ENCODE measurements around the gene GDNF. TPM values are rescaled to one million over a fixed set of nuclear protein-coding genes. Genes with fewer than 3 reads are reported as not detected.

GDNF gene
- total and polyA plus RNA-seq, 5 donors: 0.14 to 0.74 (median 0.41) TPM

DNA sequence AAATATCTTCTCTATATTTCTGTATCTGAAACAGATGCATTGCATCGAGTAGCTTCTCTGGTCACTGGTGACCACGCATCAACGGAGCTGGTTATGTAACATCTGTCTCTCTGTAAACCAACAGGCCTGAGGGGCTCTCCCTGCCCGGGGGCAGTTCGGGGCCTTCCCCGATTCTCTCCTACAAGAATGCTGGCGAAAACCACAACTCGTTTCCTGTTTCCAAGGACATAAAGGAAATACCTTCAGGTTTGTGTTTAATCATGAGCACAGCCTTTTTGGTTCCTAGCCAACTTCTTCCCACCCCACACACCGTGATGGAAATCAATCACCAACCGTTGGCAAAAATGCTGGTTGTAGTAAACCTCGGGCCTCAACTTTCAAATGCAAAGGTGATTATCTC lies 25.1 kb downstream of the GDNF start:
- ATAC-seq (no peak), DNase-seq (no peak)
- intact Hi-C loops (cut with DNase I): no loop called here
- Histone ChIP-seq H3K27me3 (ENCODE audit: control insufficient read depth, insufficient read depth) (no peaks in the 10 kb centered on the region), H3K9me3 (ENCODE audit: control insufficient read depth, low read length) (peaks cover 5% of the 10 kb centered on the region), H3K4me1 (ENCODE audit: control insufficient read depth, insufficient read depth, low read length) (no peaks in the 10 kb centered on the region), H3K4me3 (ENCODE audit: low read length) (no peak overlapping the region), H3K27ac (ENCODE audit: low read length) (no peak overlapping the region)
- 59% methylated on average over 11 of the region's 11 CpGs for WGBS

- DNase-seq (no peak), ATAC-seq (no peak)
- intact Hi-C loops (cut with DNase I): no loop called here
- no peak overlapping the region for H3K4me3 ChIP-seq (ENCODE audit: low read length)
- no peak overlapping the region for H3K27ac ChIP-seq (ENCODE audit: low read length)
- WGBS: 96% methylated on average over 2 of the region's 2 CpGs
- peaks cover 6% of the 10 kb centered on the region for H3K9me3 ChIP-seq (ENCODE audit: control insufficient read depth, low read length)
- H3K27me3 ChIP-seq (ENCODE audit: control insufficient read depth, insufficient read depth): no peaks in the 10 kb centered on the region
- no peaks in the 10 kb centered on the region for H3K4me1 ChIP-seq (ENCODE audit: control insufficient read depth, insufficient read depth, low read length)
These were observed 27.5 kb downstream of the GDNF start for GRCh38 chr5:37812365-37812764.

GRCh38 chr5:37811866-37812265 lies 28.0 kb downstream of the GDNF start:
- H3K4me3 ChIP-seq (ENCODE audit: low read length): no peak overlapping the region
- H3K4me1 ChIP-seq (ENCODE audit: control insufficient read depth, insufficient read depth, low read length): no peaks in the 10 kb centered on the region
- H3K9me3 ChIP-seq (ENCODE audit: control insufficient read depth, low read length): peaks cover 8% of the 10 kb centered on the region
- no peak overlapping the region for H3K27ac ChIP-seq (ENCODE audit: low read length)
- ATAC-seq (no peak), DNase-seq (no peak)
- intact Hi-C loops (cut with DNase I): no loop called here
- WGBS: 88% methylated on average over 10 of the region's 10 CpGs
- H3K27me3 ChIP-seq (ENCODE audit: control insufficient read depth, insufficient read depth): no peaks in the 10 kb centered on the region

GRCh38 chr5:37810311-37810710 lies 29.5 kb downstream of the GDNF start:
- Histone ChIP-seq H3K4me1 (ENCODE audit: control insufficient read depth, insufficient read depth, low read length) (no peaks in the 10 kb centered on the region), H3K27me3 (ENCODE audit: control insufficient read depth, insufficient read depth) (no peaks in the 10 kb centered on the region), H3K9me3 (ENCODE audit: control insufficient read depth, low read length) (peaks cover 8% of the 10 kb centered on the region), H3K4me3 (ENCODE audit: low read length) (no peak overlapping the region), H3K27ac (ENCODE audit: low read length) (no peak overlapping the region)
- no peak for DNase-seq
- no peak for ATAC-seq
- 59% methylated on average over 14 of the region's 14 CpGs for WGBS
- intact Hi-C loops (cut with DNase I): no loop called here

- 83% methylated on average over 5 of the region's 5 CpGs for WGBS
These were observed 30.9 kb downstream of the GDNF start for GRCh38 chr5:37808945-37809344.

DNA sequence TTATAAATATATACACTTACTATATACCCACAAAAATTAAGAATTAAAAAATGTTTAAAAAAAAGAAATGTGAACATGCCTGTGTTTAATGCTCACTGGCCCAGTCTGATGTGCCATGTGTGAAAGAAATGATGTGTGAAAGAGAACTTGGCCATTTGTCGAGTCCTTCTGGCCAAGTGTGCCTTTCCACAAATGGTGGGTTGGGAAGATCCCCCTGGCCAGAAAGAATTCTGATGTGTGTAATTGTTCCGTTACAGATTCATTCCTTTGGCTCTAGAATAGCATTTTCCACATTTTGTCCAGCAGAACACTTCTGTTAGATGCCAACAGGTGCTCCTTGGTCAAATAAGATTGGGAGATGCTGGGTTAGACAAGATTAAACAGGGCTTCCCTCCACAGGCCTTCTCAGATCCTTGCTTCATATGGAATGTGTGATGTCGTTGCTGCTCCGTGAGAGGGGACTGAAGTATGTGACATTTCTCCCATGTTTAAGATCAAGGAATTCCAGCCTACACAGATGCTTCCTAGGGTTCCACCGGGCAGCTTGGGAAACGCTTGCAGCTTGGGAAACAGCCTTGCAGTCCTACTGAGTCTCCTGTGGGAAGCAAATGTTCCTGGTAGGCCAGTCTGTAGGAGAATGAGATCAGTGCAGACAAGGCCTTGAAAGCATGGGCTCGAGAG lies 32.1 kb downstream of the GDNF start:
- WGBS: 79% methylated on average over 7 of the region's 7 CpGs
- ATAC-seq (no peak), DNase-seq (no peak)
- Histone ChIP-seq H3K4me3 (ENCODE audit: low read length) (no peak overlapping the region), H3K9me3 (ENCODE audit: control insufficient read depth, low read length) (peaks cover 10% of the 10 kb centered on the region), H3K4me1 (ENCODE audit: control insufficient read depth, insufficient read depth, low read length) (no peaks in the 10 kb centered on the region), H3K27ac (ENCODE audit: low read length) (no peak overlapping the region), H3K27me3 (ENCODE audit: control insufficient read depth, insufficient read depth) (no peaks in the 10 kb centered on the region)
- intact Hi-C loops (cut with DNase I): no loop called here

More at GRCh38 chr5:37808945-37809344, 30.9 kb downstream of the GDNF start:
- intact Hi-C loops (cut with DNase I): no loop called here
- no peak for ATAC-seq
- no peak overlapping the region for H3K4me3 ChIP-seq (ENCODE audit: low read length)
- peaks cover 12% of the 10 kb centered on the region for H3K9me3 ChIP-seq (ENCODE audit: control insufficient read depth, low read length)
- no peak for DNase-seq
- H3K27me3 ChIP-seq (ENCODE audit: control insufficient read depth, insufficient read depth): no peaks in the 10 kb centered on the region
- H3K4me1 ChIP-seq (ENCODE audit: control insufficient read depth, insufficient read depth, low read length): no peaks in the 10 kb centered on the region
- H3K27ac ChIP-seq (ENCODE audit: low read length): no peak overlapping the region

DNA sequence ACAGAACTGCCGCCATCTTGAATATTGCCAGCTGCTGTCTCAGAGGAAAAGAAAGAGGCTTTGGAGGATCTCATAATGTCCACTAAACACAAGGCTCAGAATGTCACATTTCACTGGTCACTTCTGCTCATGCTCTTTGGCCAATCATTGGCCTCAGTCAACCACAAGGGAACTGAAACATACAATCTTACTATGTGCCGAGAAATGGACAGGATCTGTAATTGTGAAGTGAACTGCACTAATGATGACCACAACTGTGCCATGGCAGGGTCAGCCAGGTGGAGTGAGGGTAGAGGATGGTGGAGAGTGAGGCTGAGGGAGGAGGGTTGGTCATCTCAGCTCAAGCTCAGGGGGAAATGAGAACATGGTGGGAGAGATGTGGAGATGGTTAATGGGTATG lies 32.8 kb downstream of the GDNF start:
- no peaks in the 10 kb centered on the region for H3K4me1 ChIP-seq (ENCODE audit: control insufficient read depth, insufficient read depth, low read length)
- H3K27me3 ChIP-seq (ENCODE audit: control insufficient read depth, insufficient read depth): no peaks in the 10 kb centered on the region
- intact Hi-C loops (cut with DNase I): no loop called here
- ATAC-seq (no peak), DNase-seq (no peak)
- no peak overlapping the region for H3K4me3 ChIP-seq (ENCODE audit: low read length)
- WGBS: 98% methylated on average over 2 of the region's 2 CpGs
- H3K9me3 ChIP-seq (ENCODE audit: control insufficient read depth, low read length): peaks cover 10% of the 10 kb centered on the region
- H3K27ac ChIP-seq (ENCODE audit: low read length): no peak overlapping the region

- Histone ChIP-seq H3K4me3 (ENCODE audit: low read length) (no peak overlapping the region), H3K9me3 (ENCODE audit: control insufficient read depth, low read length) (peaks cover 8% of the 10 kb centered on the region), H3K27me3 (ENCODE audit: control insufficient read depth, insufficient read depth) (no peaks in the 10 kb centered on the region), H3K27ac (ENCODE audit: low read length) (no peak overlapping the region), H3K4me1 (ENCODE audit: control insufficient read depth, insufficient read depth, low read length) (no peaks in the 10 kb centered on the region)
- 65% methylated on average over 8 of the region's 8 CpGs for WGBS
- no peak for DNase-seq
- intact Hi-C loops (cut with DNase I): no loop called here
- peak in 1 of 2 donors; percentile 26 for ATAC-seq
These were observed 33.4 kb downstream of the GDNF start for GRCh38 chr5:37806476-37806875.

GRCh38 chr5:37806016-37806415 lies 33.8 kb downstream of the GDNF start:
- intact Hi-C loops (cut with DNase I): no loop called here
- DNase-seq (no peak), ATAC-seq (no peak)
- 81% methylated on average over 12 of the region's 12 CpGs for WGBS
- no peak overlapping the region for H3K27ac ChIP-seq (ENCODE audit: low read length)
- H3K4me3 ChIP-seq (ENCODE audit: low read length): no peak overlapping the region
- peaks cover 8% of the 10 kb centered on the region for H3K9me3 ChIP-seq (ENCODE audit: control insufficient read depth, low read length)
- H3K27me3 ChIP-seq (ENCODE audit: control insufficient read depth, insufficient read depth): no peaks in the 10 kb centered on the region
- H3K4me1 ChIP-seq (ENCODE audit: control insufficient read depth, insufficient read depth, low read length): no peaks in the 10 kb centered on the region

GRCh38 chr5:37804401-37804800 lies 35.4 kb downstream of the GDNF start:
- H3K27ac ChIP-seq (ENCODE audit: low read length): no peak overlapping the region
- 75% methylated on average over 2 of the region's 2 CpGs for WGBS

DNA sequence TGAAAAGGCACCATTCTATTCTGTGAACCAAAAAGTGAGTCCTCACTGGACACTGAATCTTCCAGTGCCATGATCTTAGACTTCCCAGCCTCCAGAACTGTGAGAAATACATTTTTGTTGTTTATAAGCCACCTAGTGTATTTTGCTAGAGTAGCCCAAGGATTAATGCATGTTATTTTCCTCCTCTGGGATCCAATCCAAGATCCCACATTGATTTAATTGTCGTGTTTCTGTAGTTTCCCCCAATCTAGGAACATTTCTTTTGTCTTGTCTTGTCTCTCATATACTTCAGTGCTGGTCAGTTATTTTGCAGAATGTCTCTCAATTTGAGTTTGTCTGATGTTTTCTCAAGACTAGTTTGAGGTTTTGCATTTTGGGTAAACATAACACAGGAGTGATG lies 36.4 kb downstream of the GDNF start:
- ATAC-seq (no peak), DNase-seq (no peak)
- H3K9me3 ChIP-seq (ENCODE audit: control insufficient read depth, low read length): peaks cover 8% of the 10 kb centered on the region
- 19% methylated on average over 1 of the region's 1 CpG for WGBS
- H3K27ac ChIP-seq (ENCODE audit: low read length): no peak overlapping the region
- intact Hi-C loops (cut with DNase I): no loop called here
- no peak overlapping the region for H3K4me3 ChIP-seq (ENCODE audit: low read length)
- H3K27me3 ChIP-seq (ENCODE audit: control insufficient read depth, insufficient read depth): no peaks in the 10 kb centered on the region
- no peaks in the 10 kb centered on the region for H3K4me1 ChIP-seq (ENCODE audit: control insufficient read depth, insufficient read depth, low read length)

More at GRCh38 chr5:37804401-37804800, 35.4 kb downstream of the GDNF start:
- intact Hi-C loops (cut with DNase I): no loop called here
- H3K9me3 ChIP-seq (ENCODE audit: control insufficient read depth, low read length): peaks cover 10% of the 10 kb centered on the region
- H3K4me1 ChIP-seq (ENCODE audit: control insufficient read depth, insufficient read depth, low read length): no peaks in the 10 kb centered on the region
- no peak overlapping the region for H3K4me3 ChIP-seq (ENCODE audit: low read length)
- H3K27me3 ChIP-seq (ENCODE audit: control insufficient read depth, insufficient read depth): no peaks in the 10 kb centered on the region
- DNase-seq: no peak
- ATAC-seq: no peak

GRCh38 chr5:37801521-37801920 lies 38.3 kb downstream of the GDNF start:
- 84% methylated on average over 2 of the region's 2 CpGs for WGBS
- Histone ChIP-seq H3K27me3 (ENCODE audit: control insufficient read depth, insufficient read depth) (no peaks in the 10 kb centered on the region), H3K4me1 (ENCODE audit: control insufficient read depth, insufficient read depth, low read length) (no peaks in the 10 kb centered on the region), H3K27ac (ENCODE audit: low read length) (no peak overlapping the region), H3K4me3 (ENCODE audit: low read length) (no peak overlapping the region), H3K9me3 (ENCODE audit: control insufficient read depth, low read length) (peaks cover 8% of the 10 kb centered on the region)
- intact Hi-C loops (cut with DNase I): no loop called here
- ATAC-seq: no peak
- no peak for DNase-seq

Measured in right cardiac atrium (tissue), 5 donors.